ENCODE results near the gene TDRD1. TPM values are rescaled to one million over a fixed set of nuclear protein-coding genes. Genes with fewer than 3 reads are reported as not detected.
"Not testable (repeated sequence)": the region's sequence is repeated elsewhere in the genome, so short reads cannot be mapped to it uniquely, and the experiment has no call there.

TDRD1 gene, protein sequence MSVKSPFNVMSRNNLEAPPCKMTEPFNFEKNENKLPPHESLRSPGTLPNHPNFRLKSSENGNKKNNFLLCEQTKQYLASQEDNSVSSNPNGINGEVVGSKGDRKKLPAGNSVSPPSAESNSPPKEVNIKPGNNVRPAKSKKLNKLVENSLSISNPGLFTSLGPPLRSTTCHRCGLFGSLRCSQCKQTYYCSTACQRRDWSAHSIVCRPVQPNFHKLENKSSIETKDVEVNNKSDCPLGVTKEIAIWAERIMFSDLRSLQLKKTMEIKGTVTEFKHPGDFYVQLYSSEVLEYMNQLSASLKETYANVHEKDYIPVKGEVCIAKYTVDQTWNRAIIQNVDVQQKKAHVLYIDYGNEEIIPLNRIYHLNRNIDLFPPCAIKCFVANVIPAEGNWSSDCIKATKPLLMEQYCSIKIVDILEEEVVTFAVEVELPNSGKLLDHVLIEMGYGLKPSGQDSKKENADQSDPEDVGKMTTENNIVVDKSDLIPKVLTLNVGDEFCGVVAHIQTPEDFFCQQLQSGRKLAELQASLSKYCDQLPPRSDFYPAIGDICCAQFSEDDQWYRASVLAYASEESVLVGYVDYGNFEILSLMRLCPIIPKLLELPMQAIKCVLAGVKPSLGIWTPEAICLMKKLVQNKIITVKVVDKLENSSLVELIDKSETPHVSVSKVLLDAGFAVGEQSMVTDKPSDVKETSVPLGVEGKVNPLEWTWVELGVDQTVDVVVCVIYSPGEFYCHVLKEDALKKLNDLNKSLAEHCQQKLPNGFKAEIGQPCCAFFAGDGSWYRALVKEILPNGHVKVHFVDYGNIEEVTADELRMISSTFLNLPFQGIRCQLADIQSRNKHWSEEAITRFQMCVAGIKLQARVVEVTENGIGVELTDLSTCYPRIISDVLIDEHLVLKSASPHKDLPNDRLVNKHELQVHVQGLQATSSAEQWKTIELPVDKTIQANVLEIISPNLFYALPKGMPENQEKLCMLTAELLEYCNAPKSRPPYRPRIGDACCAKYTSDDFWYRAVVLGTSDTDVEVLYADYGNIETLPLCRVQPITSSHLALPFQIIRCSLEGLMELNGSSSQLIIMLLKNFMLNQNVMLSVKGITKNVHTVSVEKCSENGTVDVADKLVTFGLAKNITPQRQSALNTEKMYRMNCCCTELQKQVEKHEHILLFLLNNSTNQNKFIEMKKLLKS
- total RNA-seq: 0.06 TPM in 1 of 2 replicates, not detected in the other

DNA sequence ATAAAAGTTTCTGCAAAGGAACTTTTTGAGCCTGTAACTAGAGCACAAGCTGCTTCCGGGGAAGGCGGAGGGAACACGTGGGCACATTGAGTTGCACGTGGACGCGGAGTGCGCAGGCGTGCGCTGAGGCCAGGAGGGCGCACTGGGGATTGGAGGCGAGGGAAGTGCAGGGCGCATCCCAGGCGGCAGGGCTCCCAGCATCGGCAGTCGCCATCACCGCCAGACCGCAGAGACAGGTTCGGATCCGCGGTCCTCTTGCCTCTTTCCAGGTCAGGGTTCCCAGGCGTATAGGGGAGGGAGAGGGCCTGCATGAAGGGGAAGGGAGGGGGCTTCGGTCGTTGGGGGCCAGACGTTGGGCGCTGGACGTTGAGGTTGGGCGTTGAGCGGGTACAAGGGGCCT lies at the start of gene TDRD1:
Gene TDRD1 (plus strand): TSS at position 206 of the 400 bp plus-strand sequence. CDS start 8,479 bp downstream, outside the sequence.
- DNase-seq (ENCODE audit: extremely low read depth, low read depth, low spot score): no peak

DNA sequence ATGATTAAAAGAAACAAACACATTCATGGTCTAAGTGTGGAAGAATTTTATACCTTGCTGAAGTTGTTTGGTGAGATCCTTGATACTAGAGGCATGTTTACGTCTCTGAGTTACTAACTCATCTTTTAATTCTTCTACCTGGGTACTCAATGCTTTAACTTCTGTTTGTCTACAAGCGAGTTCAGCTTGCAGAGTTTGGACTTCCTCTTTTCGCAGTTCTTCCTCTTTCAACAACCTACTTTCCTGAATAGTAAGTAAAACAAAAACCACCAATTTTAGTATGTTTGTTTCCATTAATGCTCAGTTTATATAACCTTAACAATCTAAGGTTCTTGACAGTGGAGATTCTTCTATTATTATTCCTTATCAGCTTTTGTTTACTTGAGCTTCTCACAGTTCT lies 48.1 kb upstream of the TDRD1 start:
- no peak for DNase-seq (ENCODE audit: extremely low read depth, low read depth, low spot score)

DNA sequence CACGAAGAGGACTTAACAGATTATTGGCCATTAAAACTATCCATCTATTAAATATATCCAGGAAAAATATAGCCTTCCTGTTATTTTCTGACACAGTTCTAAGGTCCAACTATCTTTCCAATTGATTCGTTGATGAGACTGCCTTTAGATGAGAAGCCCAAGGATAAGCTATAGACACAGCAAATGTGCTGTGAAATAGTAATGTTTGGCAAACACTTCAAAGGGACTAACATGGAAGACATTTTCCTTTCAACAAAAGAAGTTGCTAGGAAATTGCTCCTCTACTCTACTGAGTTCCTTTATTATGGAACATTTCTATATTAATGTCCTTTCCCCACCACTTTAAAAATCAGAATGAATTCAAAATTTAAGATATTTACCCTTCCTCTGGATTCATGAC lies 43.7 kb upstream of the TDRD1 start:
- DNase-seq (ENCODE audit: extremely low read depth, low read depth, low spot score): no peak

DNA sequence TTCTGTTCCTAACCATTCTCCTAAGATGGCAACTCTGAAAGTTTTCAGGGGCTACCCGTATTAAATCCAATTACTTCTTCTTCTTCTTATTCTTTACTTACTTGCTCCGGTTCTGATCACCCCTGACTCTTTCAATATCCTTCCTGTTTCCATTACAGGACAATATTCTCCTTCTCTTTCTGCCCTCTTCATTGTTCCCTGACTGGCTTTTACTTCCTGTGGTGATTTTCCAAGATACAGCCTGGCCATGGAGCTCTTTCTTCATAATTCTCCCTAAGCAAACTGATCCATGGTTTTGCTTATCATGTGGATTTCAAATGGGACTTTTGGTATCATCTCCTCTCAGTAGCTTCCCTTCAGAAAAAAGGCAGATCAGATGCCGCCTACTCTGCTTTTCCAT lies 40.6 kb upstream of the TDRD1 start:
- DNase-seq (ENCODE audit: extremely low read depth, low read depth, low spot score): peak; percentile 9

DNA sequence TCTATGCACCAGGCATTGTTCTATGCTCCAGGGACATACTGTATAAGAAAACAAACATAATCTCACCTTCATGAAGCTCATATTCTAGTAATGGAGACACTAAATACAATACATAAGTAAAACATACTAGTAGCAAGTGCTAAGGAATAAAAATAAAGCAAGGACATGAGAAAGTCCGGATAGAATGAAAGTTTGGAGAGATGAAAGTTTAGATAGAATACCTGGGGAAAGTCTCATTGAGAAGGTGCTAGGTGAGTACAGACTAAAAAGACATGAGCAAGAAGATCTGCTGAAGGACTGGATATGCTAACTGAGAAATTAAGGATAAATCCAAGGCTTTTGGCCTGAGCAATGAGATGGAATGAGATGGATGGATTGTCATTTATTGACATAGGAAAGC lies 39.1 kb upstream of the TDRD1 start:
- no peak for DNase-seq (ENCODE audit: extremely low read depth, low read depth, low spot score)

DNA sequence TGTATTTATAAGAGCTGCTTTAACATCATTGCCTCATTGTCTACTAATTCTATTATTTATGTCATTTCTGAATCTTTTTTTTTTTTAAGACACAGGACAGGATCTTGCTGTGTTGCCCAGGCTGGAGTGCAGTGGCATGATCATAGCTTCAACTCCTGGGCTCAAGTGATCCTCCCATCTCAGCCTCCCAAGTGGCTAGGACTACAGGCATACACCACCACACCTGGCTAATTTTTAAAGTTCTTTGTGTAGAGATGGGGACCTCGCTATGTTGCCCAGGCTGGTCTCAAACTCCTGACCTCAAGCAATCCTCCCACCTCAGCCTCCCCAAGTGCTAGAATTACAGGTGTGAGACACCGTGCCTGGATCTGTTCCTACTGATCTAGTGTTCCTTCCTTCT lies 38.3 kb upstream of the TDRD1 start:
- DNase-seq (ENCODE audit: extremely low read depth, low read depth, low spot score): not testable (repeated sequence)

DNA sequence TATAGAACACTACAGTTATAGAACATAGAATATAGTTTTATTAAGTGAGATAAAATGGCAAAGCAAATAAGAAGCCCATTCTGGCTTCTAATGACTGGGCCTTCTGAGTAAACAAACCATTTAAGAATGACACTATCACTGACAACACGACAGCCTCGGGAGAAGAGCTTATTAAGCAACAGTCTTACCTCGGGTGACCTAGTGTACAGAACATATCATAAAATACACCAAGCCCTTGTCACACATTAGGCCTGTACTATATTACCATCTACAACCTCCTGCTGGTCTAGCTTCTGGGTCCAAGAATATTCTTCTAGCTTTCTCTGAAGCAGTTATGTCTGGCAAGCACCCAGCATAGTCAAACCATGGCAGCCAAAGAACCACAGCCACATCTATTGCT lies 37.1 kb upstream of the TDRD1 start:
- DNase-seq (ENCODE audit: extremely low read depth, low read depth, low spot score): no peak

DNA sequence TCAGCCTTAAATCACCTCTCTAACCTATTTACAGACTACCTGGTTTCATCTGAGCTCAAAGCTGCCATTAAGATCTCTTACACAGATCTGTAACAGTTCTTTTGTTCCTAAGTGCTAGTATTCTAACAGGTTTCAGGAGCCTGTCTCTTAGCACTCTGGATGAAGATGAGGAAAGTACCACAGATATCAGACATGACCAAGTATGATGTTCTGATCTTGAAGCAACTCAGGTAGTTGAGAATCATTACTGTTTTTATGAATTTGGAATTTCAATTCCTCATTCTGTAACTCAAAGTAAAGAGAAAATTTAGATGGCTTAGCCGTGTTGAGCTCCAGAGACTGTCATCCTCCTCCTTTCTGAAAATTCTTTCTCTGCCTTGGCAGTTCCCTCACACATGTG lies 36.0 kb upstream of the TDRD1 start:
- DNase-seq (ENCODE audit: extremely low read depth, low read depth, low spot score): no peak

DNA sequence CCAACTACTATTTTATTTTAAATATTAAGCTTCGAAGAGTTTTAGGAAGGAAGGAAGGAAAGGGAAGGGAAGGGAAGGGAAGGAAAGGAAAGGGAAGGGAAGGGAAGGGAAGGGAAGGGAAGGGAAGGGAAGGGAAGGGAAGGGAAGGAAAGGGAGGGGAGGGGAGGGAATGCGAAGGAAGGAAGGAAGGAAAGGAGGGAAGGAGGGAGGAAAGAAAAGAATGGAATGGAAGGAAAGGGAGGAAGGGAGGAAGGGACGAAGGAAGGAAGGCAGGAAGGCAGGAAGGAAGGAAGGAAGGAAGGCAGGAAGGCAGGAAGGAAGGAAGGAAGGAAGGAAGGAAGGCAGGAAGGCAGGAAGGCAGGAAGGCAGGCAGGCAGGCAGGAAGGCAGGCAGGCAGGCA lies 29.7 kb upstream of the TDRD1 start:
- not testable (repeated sequence) for DNase-seq (ENCODE audit: extremely low read depth, low read depth, low spot score)

DNA sequence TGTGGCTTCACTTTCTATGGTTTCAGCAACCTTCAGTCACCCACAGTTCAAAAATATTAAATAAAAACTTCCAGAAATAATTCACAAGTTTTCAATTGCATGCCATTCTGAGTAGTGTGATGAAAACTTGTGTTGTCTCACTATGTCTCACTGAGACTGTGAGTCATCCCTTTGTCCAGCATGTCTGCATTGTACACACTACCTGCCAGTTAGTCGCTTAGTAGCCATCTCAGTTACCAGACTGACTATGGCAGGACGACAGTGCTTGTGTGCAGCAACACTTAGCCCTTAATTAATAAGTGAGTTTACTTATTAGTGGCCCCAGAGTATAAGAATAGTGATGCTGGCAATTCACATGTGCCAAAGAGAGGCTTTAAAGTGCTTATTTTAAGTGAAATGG lies 27.7 kb upstream of the TDRD1 start:
- peak; percentile 20 for DNase-seq (ENCODE audit: extremely low read depth, low read depth, low spot score)

DNA sequence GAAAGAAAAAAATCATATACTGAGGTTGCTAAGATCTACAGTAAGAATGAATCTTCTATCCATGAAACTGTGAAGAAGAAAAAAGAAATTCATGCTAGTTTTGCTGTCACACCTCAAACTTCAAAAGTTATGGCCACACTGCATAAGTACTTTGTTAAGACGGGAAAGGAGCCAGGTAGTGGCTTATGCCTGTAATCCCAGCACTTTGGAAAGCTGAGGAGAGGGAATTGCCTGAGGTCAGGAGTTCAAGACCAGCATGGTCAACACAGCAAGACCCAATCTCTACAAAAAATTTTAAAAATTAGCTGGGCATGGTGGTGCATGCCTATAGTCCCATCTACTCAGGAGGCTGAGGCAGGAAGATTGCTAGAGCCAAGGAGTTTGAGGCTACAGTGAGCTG lies 27.3 kb upstream of the TDRD1 start:
- no peak for DNase-seq (ENCODE audit: extremely low read depth, low read depth, low spot score)

DNA sequence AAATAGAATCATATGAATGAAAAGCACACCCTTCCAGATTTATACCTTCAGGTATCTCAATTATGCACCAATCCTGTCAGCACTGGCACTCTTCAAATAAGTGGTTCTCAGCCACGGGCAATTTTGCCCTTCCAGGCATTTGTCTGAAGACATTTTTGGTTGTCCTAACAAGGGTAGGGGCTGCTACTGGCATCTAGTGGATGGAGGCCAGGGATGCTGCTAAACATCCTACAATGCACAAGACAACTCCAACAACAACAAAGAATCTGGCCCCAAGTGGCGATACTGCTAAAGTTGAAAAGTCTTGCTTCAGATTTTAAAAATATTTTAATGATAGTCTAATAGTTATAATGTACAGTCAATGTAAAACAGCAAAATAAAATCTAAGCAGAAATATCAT lies 21.2 kb upstream of the TDRD1 start:
- DNase-seq (ENCODE audit: extremely low read depth, low read depth, low spot score): no peak

DNA sequence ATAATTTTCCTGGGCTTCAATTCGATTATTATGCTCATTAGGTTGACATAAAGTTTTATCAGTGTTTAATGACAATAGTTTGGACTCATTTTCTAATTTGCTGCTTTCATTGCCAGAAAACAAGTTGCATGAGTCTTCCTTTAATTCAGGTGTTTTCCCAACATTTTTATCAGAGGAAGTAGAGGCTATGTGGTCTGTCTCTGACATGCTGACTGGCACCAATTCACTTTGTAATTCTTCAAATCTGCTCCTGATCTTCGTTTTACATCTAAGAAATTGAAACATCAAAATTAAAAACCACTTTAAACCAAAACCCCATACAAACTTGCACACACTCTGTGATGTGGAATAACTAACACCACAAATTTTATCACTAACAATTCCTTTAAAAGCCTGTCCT lies 16.1 kb upstream of the TDRD1 start:
- no peak for DNase-seq (ENCODE audit: extremely low read depth, low read depth, low spot score)

DNA sequence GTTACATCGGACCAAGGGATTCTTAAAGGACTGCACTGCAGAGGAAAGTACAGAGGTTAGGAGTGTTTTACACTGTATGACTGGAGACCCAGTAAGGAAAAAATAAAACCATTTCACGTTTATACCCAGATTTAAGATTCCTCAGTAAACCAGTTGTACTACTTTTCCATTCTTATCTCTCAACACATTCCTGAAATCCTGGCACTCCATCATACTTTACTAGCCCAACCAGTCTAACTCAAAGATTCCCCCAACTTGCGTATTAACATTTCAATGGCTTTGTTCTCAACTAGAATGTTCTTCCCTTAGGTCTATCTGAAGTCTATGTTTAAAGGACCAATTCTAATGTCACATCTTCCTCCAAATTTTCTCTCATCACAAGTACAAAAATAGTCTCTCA lies 13.1 kb upstream of the TDRD1 start:
- DNase-seq (ENCODE audit: extremely low read depth, low read depth, low spot score): no peak

DNA sequence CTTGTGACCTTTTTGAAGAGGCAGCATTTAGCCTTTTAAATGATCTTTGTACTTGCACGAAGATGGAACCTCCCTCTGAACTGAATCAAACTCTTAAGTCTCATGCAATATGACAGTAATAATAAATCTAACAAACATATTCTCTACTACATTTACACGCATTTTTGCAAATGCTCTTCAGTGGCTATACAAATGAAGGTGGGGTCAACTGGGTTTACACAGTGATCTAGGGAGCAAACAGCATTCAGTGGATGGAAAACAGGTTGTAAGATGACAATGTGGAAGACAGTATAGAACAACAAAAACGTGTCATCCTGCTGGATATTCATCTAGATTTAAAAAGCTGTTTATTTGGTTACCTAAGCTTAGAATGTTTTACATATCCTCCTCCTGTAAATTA lies 12.7 kb upstream of the TDRD1 start:
- DNase-seq (ENCODE audit: extremely low read depth, low read depth, low spot score): no peak

DNA sequence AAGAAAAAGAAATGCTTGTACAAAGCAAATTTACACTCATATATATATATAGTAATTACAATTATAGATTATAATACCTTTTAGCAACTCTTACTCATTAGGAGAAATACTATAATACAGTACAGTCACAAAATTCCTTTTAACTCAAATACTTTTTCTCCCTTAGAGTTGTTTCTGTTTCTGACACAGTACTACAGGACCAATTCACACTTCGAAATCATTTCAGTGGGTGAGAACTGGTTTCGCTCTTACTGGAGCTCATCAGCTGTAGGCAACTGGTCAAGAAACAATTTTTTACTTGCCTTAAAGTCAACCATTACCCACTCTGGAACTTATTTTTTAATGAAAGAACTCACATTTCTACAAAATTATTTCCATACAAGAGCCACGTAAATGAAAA lies 11.2 kb upstream of the TDRD1 start:
- DNase-seq (ENCODE audit: extremely low read depth, low read depth, low spot score): no peak

DNA sequence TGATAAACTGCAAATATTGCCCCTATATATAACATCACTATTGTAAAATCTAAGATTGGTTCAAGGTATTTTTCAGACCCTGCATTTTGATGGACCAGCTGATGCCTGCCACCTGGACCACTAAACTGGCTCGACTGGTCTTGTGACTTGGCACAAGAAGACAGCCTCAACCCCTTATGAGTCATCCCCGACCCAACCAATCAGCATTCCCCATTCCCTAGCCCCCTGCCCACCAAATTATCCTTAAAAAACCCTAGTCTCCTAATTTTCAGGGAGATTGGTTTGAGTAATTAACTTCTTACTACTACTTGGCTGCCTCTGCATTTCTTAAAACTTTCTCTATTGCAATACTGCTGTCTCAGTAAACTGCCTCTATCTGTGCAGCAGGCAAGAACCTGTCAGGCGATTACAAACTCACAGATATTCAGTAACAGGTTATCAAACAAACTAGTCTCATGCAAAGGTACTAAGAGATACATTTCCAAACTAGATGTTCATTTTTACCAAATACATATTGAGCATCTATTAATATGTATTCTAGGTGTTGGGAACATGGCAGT lies 10.6 kb upstream of the TDRD1 start:
- DNase-seq (ENCODE audit: extremely low read depth, low read depth, low spot score): no peak

DNA sequence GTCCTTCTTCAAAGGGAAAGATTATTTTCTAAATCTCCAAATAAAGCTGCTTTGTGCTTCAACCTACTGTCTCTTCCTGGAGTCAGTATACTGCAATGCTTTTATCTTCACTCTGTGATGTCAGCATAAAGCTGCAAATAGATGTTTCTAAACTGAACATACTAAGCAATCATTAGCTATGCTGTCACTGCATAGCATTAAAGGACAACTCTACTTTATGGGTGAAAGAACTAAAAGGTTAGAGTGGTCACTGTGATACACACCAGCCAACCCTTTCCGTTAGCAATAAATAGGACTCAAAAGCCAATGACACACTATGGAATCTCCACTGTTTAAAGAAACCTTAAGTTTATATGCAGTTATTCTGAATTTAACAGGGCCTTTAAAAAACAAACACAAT lies 6.9 kb upstream of the TDRD1 start:
- DNase-seq (ENCODE audit: extremely low read depth, low read depth, low spot score): no peak

DNA sequence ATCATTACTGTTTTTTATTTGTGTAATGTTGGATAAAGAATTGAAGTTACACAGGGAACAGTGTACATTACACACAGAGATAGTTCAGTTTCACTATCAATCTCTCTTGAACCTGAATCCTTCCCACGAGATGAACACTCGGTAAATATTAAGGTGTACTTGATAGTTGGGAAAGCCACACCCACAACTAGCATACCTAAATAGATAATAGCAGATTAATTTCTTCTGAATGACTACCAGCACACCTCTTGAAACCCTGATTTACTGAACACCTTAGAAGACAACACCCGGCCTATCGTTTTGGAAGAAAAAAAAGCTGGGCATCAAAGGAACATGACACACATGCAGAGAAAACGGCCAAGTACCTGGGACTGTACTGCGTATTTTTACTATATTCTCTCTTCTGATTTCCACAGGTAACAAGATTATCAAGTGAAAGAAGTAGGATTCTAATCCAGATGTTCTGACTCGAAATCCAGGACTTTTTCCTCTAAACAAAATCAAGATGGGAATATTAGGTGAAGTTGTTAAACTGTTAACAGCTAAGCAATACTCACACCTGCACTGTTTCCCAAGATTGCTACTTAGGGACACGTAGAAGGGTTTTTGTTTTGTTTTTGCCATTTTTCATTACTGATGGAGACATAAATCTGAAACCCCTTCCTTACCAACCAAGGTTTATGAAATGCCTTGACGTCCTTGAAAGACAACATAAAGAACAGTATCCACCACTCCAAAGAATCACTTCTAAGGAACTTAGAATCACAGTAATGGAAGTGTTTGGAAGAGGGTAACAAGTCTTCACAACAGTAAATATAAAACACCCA lies 6.2 kb upstream of the TDRD1 start:
- no peak for DNase-seq (ENCODE audit: extremely low read depth, low read depth, low spot score)

DNA sequence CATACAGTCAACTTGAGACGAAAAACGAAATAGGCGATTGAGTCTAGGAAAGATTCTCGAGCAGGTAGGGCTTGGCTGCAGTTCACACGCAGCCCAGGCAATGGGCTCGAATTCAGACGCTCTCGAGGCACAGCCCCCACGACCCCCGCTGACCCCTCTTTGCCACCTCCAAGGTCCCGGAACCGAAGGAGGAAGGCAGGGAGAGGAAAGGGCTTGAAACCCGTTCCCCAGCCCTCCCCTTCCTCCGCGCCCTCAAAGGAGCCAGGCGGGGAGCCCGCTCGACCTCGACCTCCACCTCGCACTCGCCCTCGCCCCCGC lies 5.6 kb upstream of the TDRD1 start:
- no peak for DNase-seq (ENCODE audit: extremely low read depth, low read depth, low spot score)

Data from glomerular endothelial cell (primary cell).